ENCODE measurements around the gene ATXN7.

ATXN7 gene

GRCh38 chr3:63976872-63977200 is 113.2 kb downstream of the ATXN7 start:
- no peak for DNase-seq (ENCODE audit: low spot score)
- no peak for TF ChIP-seq CTCF (IDR thresholded peaks at IDR 0.05; ENCODE audit: extremely low read depth, missing control alignments)

GRCh38 chr3:63977893-63978292 is 114.2 kb downstream of the ATXN7 start:
- DNase-seq (ENCODE audit: low spot score): no peak
- TF ChIP-seq CTCF (IDR thresholded peaks at IDR 0.05; ENCODE audit: extremely low read depth, missing control alignments): no peak

- DNase-seq (ENCODE audit: low spot score): no peak
- no peak for TF ChIP-seq CTCF (IDR thresholded peaks at IDR 0.05; ENCODE audit: extremely low read depth, missing control alignments)
Observed at GRCh38 chr3:63979093-63979885, 115.6 kb downstream of the ATXN7 start.

- TF ChIP-seq CTCF (IDR thresholded peaks at IDR 0.05; ENCODE audit: extremely low read depth, missing control alignments): no peak
Observed at GRCh38 chr3:63980019-63980418, 116.4 kb downstream of the ATXN7 start.

GRCh38 chr3:63980830-63981498 is 117.3 kb downstream of the ATXN7 start:
- DNase-seq (ENCODE audit: low spot score): no peak
- no peak for TF ChIP-seq CTCF (IDR thresholded peaks at IDR 0.05; ENCODE audit: extremely low read depth, missing control alignments)

More at GRCh38 chr3:63980019-63980418, 116.4 kb downstream of the ATXN7 start:
- DNase-seq (ENCODE audit: low spot score): no peak

GRCh38 chr3:63981980-63982379 is 118.3 kb downstream of the ATXN7 start:
- no peak for DNase-seq (ENCODE audit: low spot score)
- no peak for TF ChIP-seq CTCF (IDR thresholded peaks at IDR 0.05; ENCODE audit: extremely low read depth, missing control alignments)

- no peak for DNase-seq (ENCODE audit: low spot score)
Observed at GRCh38 chr3:63984391-63984790, 120.7 kb downstream of the ATXN7 start.

More at GRCh38 chr3:63984391-63984790, 120.7 kb downstream of the ATXN7 start:
- TF ChIP-seq CTCF (IDR thresholded peaks at IDR 0.05; ENCODE audit: extremely low read depth, missing control alignments): no peak

Measured in GM20000 (cell line).